ENCODE measurements around the gene NPC2.
"Not testable (repeated sequence)": the region's sequence is repeated elsewhere in the genome, so short reads cannot be mapped to it uniquely, and the experiment has no call there.

Gene NPC2

GRCh38 chr14:74464785-74465184, 28.3 kb downstream of the NPC2 start:
- DNase-seq = no peak

GRCh38 chr14:74463697-74464096, 29.4 kb downstream of the NPC2 start:
- no peak for DNase-seq

GRCh38 chr14:74462993-74463392, 30.1 kb downstream of the NPC2 start:
- no peak for DNase-seq

- no peak for DNase-seq
Measured at GRCh38 chr14:74459976-74460375, 33.1 kb downstream of the NPC2 start.

- DNase-seq = peak; percentile 75
Measured at GRCh38 chr14:74459289-74459946, 33.7 kb downstream of the NPC2 start.

GRCh38 chr14:74457565-74457895, 35.6 kb downstream of the NPC2 start:
- no peak for DNase-seq

- DNase-seq = no peak
Measured at GRCh38 chr14:74456684-74457564, 36.2 kb downstream of the NPC2 start.

- DNase-seq = not testable (repeated sequence)
Measured at GRCh38 chr14:74454397-74454796, 38.7 kb downstream of the NPC2 start.

GRCh38 chr14:74444866-74445265, 48.2 kb downstream of the NPC2 start:
- DNase-seq = no peak

GRCh38 chr14:74442757-74443156, 50.3 kb downstream of the NPC2 start:
- DNase-seq = no peak

GRCh38 chr14:74441113-74441512, 52.0 kb downstream of the NPC2 start:
- DNase-seq = no peak

GRCh38 chr14:74438351-74438915, 54.7 kb downstream of the NPC2 start:
- no peak for DNase-seq

GRCh38 chr14:74437496-74438053, 55.5 kb downstream of the NPC2 start:
- DNase-seq = peak; percentile 26

GRCh38 chr14:74434294-74434693, 58.8 kb downstream of the NPC2 start:
- no peak for DNase-seq

GRCh38 chr14:74429991-74430390, 63.1 kb downstream of the NPC2 start:
- no peak for DNase-seq
